Thyroid gland (tissue), 4 donors: ENCODE data around the gene ACAT2.

Experiments used
- POLR2A ChIP-seq, 2 donors: fragments of 450-650 bp; IDR thresholded peaks; one replicate each; pipeline ENCODE4 v1.6.1; 2017; ENCODE audit warnings: antibody characterized with exemption in 2 of 2, mild to moderate bottlenecking in 2 of 2, moderate library complexity in 1 of 2
- TF ChIP-seq, protein P1 (sequence below), 6 experiments: fragments of 200-600 bp in 3 of 6; fragments of 450-650 bp in 3 of 6; sonication (generic) in 3 of 6; IDR thresholded peaks; one replicate each; pipeline ENCODE4 v1.5.1; 2016 to 2019; ENCODE audit warnings: antibody characterized with exemption in 6 of 6, mild to moderate bottlenecking in 2 of 6, inconsistent platforms in 1 of 6, moderate library complexity in 1 of 6

DNA sequence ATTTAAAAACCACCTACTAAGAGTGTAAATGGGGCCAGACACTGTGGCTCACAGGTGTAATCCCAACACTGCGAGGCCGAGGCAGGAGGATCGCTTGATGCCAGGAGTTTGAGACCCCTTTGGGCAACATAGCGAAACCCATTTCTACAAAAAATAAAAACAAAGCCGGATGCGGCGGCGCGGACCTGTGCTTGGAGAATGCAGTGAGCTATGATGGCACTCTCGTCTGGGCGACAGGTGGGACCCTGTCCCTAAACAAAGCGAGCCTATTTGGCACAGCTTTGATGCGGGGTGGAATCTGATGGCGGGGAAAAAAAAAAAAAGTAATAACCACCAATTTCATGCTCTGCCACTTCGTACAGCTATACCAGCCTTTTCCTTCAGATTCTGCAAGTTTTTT lies 26.4 kb downstream of the ACAT2 start:
- TF ChIP-seq, protein P1, sequence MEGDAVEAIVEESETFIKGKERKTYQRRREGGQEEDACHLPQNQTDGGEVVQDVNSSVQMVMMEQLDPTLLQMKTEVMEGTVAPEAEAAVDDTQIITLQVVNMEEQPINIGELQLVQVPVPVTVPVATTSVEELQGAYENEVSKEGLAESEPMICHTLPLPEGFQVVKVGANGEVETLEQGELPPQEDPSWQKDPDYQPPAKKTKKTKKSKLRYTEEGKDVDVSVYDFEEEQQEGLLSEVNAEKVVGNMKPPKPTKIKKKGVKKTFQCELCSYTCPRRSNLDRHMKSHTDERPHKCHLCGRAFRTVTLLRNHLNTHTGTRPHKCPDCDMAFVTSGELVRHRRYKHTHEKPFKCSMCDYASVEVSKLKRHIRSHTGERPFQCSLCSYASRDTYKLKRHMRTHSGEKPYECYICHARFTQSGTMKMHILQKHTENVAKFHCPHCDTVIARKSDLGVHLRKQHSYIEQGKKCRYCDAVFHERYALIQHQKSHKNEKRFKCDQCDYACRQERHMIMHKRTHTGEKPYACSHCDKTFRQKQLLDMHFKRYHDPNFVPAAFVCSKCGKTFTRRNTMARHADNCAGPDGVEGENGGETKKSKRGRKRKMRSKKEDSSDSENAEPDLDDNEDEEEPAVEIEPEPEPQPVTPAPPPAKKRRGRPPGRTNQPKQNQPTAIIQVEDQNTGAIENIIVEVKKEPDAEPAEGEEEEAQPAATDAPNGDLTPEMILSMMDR (IDR thresholded peaks at IDR 0.05) = no peak
- TF ChIP-seq POLR2A (IDR thresholded peaks at IDR 0.05) = no peak
